Fibroblast of the conjunctiva (primary cell): ENCODE measurements around the gene GLTP.

Experiments used
- DNase-seq: peaks from one replicate; pipeline ENCODE4 v3.0.0-alpha.2; 2010; ENCODE audit warnings: low read depth

GLTP gene

GRCh38 chr12:109820816-109821381 is 59.4 kb downstream of the GLTP start:
- no peak for DNase-seq

GRCh38 chr12:109818905-109819500 is 61.3 kb downstream of the GLTP start:
- DNase-seq: peak; percentile 14

GRCh38 chr12:109818253-109818652 is 62.1 kb downstream of the GLTP start:
- no peak for DNase-seq

- DNase-seq: no peak
Observed at GRCh38 chr12:109817627-109818231, 62.6 kb downstream of the GLTP start.

- no peak for DNase-seq
Observed at GRCh38 chr12:109816870-109817269, 63.5 kb downstream of the GLTP start.

- no peak for DNase-seq
Observed at GRCh38 chr12:109815757-109816617, 64.4 kb downstream of the GLTP start.

- DNase-seq: no peak
Observed at GRCh38 chr12:109815225-109815624, 65.1 kb downstream of the GLTP start.

- no peak for DNase-seq
Observed at GRCh38 chr12:109814600-109815150, 65.7 kb downstream of the GLTP start.

GRCh38 chr12:109813810-109814416 is 66.4 kb downstream of the GLTP start:
- no peak for DNase-seq

GRCh38 chr12:109811624-109811995 is 68.7 kb downstream of the GLTP start:
- no peak for DNase-seq

- no peak for DNase-seq
Observed at GRCh38 chr12:109810954-109811623, 69.3 kb downstream of the GLTP start.

- no peak for DNase-seq
Observed at GRCh38 chr12:109808876-109809646, 71.3 kb downstream of the GLTP start.

GRCh38 chr12:109807954-109808643 is 72.2 kb downstream of the GLTP start:
- DNase-seq: no peak

GRCh38 chr12:109804820-109805761 is 75.2 kb downstream of the GLTP start:
- peak; percentile 17 for DNase-seq

GRCh38 chr12:109803678-109804077 is 76.7 kb downstream of the GLTP start:
- DNase-seq: no peak

- no peak for DNase-seq
Observed at GRCh38 chr12:109802828-109803227, 77.5 kb downstream of the GLTP start.
